Measurements from ENCODE around the gene HIVEP3. TPM values are rescaled to one million over a fixed set of nuclear protein-coding genes. Genes with fewer than 3 reads are reported as not detected.

HIVEP3 gene
- total RNA-seq, 1 experiment from 2014 or later = 11.0 TPM

DNA sequence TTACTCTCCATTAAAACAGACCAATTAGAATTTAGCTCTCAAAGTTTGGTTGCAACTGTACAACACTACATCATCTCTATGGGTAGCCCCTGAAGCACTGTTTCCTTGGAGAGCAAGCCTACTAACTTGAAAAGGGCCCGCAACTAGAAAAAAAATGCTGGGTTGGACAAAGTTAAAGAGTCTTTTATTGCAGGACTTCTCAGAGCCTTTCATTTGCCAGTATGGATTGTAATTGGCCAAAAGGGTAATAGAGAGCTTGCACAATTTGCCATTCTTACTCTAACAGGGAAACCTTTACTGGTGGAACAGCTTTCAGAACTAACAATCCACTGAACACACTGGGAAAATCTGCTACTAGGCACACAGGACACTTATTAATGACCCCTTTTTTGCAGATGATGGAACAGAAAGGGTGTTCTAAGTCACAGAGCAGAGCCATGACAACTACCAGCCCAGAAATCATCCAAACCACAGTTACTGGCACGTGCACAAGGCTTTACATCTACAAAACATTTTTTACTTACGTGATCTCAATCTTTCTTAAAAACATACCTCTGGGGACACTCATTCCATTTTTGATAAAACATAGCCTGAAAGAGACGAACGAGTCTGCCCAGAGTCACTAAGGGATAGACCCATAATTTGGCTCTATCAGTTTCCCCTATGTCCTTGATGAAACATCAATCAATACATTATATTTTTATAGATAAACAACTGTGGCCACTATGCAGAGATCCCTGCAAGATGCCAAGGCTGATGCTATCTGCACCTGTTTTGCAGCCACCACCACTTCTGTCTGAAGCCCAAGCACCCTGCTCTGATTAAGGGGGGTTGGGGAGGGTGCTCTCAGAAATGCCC, 257.9 kb downstream of the HIVEP3 start:
- Histone ChIP-seq H3F3A (ENCODE audit: insufficient read depth, low read depth) (peaks cover 27% of the 10 kb centered on the region), H4K20me1 (ENCODE audit: insufficient read depth) (no peaks in the 10 kb centered on the region), H3K36me3 (ENCODE audit: low read depth) (no peaks in the 10 kb centered on the region), H3K27me3 (ENCODE audit: insufficient read depth, low read depth) (no peaks in the 10 kb centered on the region), H2AFZ (no peak overlapping the region), H3K9me3 (ENCODE audit: insufficient read depth, low read depth) (no peaks in the 10 kb centered on the region), H3K9me2 (ENCODE audit: insufficient read depth) (no peaks in the 10 kb centered on the region), H3K27ac (no peak overlapping the region), H3K4me1 (replicated peaks; ENCODE audit: insufficient read depth) (peaks cover 40% of the 10 kb centered on the region), H3K4me2 (peak overlapping the region; percentile 100), H3K79me2 (ENCODE audit: low read depth) (peaks cover 6% of the 10 kb centered on the region; the same call in 1 of the 2 replicates), H3K4me3 (peak overlapping the region; percentile 81)
- ChIA-PET CTCF (interaction anchor here (0.6 to 0.7 kb wide), 3 partner anchors 15 to 91 kb away, joined by 3 to 4 read pairs (median 3); no protein-coding TSS in a partner anchor), POLR2A (ENCODE audit: unreplicated experiment) (no interaction called here)
- TSS peak; percentile 38 for BruUV-seq (replicated peaks)
- TF ChIP-seq, protein P1, sequence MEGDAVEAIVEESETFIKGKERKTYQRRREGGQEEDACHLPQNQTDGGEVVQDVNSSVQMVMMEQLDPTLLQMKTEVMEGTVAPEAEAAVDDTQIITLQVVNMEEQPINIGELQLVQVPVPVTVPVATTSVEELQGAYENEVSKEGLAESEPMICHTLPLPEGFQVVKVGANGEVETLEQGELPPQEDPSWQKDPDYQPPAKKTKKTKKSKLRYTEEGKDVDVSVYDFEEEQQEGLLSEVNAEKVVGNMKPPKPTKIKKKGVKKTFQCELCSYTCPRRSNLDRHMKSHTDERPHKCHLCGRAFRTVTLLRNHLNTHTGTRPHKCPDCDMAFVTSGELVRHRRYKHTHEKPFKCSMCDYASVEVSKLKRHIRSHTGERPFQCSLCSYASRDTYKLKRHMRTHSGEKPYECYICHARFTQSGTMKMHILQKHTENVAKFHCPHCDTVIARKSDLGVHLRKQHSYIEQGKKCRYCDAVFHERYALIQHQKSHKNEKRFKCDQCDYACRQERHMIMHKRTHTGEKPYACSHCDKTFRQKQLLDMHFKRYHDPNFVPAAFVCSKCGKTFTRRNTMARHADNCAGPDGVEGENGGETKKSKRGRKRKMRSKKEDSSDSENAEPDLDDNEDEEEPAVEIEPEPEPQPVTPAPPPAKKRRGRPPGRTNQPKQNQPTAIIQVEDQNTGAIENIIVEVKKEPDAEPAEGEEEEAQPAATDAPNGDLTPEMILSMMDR (conservative IDR thresholded peaks at IDR 0.05) = no peak
- TF ChIP-seq EZH2 (IDR thresholded peaks at IDR 0.05; ENCODE audit: low read depth) = no peak
- no peak for DNase-seq
- intact Hi-C loops (cut with micrococcal nuclease; ENCODE audit: unreplicated experiment) = loop anchor here (5.0 to 10.0 kb wide), 3 partner anchors 83 to 504 kb away; partner anchors contain the start of gene GUCA2A

DNA sequence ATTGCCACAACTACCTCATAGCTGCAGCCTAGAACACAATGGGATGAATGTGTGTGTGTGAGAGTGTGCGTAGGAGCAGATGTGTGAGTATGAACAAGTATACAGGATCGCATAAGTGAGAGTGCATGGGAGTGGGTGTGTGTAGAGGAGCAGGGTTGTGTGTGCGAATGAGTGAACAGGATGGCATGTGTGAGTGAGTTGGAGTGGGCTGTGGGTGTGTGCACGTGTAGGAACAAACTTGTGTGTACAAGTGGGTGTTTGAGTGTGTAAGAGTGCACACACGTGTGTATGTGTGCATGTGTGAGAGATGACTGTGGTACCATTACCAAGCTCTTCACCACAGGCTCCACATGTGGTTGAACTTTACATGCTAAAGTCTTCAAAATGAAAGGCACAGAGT, 258.8 kb downstream of the HIVEP3 start:
- POLR2A ChIA-PET (ENCODE audit: unreplicated experiment) = interaction anchor here (0.6 kb wide), 1 partner anchor 117 kb away, joined by 3 read pairs; no protein-coding TSS in a partner anchor
- Histone ChIP-seq H4K20me1 (ENCODE audit: insufficient read depth) (no peaks in the 10 kb centered on the region), H3F3A (ENCODE audit: insufficient read depth, low read depth) (peaks cover 18% of the 10 kb centered on the region; the same call in 1 of the 2 replicates), H3K4me1 (replicated peaks; ENCODE audit: insufficient read depth) (peaks cover 31% of the 10 kb centered on the region), H3K79me2 (ENCODE audit: low read depth) (peaks cover 6% of the 10 kb centered on the region; the same call in 1 of the 2 replicates), H2AFZ (no peak overlapping the region), H3K27ac (no peak overlapping the region), H3K9me3 (ENCODE audit: insufficient read depth, low read depth) (no peaks in the 10 kb centered on the region), H3K4me2 (no peak overlapping the region), H3K9me2 (ENCODE audit: insufficient read depth) (no peaks in the 10 kb centered on the region), H3K4me3 (no peak overlapping the region), H3K36me3 (ENCODE audit: low read depth) (no peaks in the 10 kb centered on the region), H3K27me3 (ENCODE audit: insufficient read depth, low read depth) (no peaks in the 10 kb centered on the region)
- TF ChIP-seq, protein P1 (conservative IDR thresholded peaks at IDR 0.05) = no peak
- no peak for TF ChIP-seq EZH2 (IDR thresholded peaks at IDR 0.05; ENCODE audit: low read depth)
- DNase-seq = no peak
- CTCF ChIA-PET = interaction anchor here (0.7 kb wide), 1 partner anchor 47 kb away, joined by 3 read pairs; no protein-coding TSS in a partner anchor
- intact Hi-C loops (cut with micrococcal nuclease; ENCODE audit: unreplicated experiment) = loop anchor here (5.0 to 10.0 kb wide), 3 partner anchors 83 to 505 kb away; partner anchors contain the start of gene GUCA2A
- no TSS peak for BruUV-seq (replicated peaks)

DNA sequence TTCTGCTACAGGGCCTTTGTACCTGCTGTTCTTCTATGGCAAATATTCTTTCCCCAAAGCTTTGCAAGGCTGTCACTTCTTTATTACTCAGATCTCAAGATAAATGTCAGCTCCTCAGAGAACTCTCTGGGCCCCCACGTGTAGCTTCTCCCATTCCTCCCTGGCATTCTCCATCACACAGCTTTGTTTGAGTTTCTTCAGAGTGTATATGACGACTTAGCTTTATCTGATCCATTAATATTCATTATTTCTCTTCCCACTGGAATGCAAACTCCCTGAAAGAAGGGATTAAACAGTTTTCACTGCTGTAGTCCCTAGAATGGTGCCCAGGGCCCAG, 259.6 kb downstream of the HIVEP3 start:
- Histone ChIP-seq H3K27me3 (ENCODE audit: insufficient read depth, low read depth) (no peaks in the 10 kb centered on the region), H3F3A (ENCODE audit: insufficient read depth, low read depth) (peaks cover 16% of the 10 kb centered on the region; the same call in 1 of the 2 replicates), H3K4me2 (no peak overlapping the region), H3K79me2 (ENCODE audit: low read depth) (peaks cover 6% of the 10 kb centered on the region; the same call in 1 of the 2 replicates), H3K36me3 (ENCODE audit: low read depth) (no peaks in the 10 kb centered on the region), H3K4me3 (no peak overlapping the region), H3K4me1 (replicated peaks; ENCODE audit: insufficient read depth) (peaks cover 23% of the 10 kb centered on the region), H3K27ac (no peak overlapping the region), H3K9me3 (ENCODE audit: insufficient read depth, low read depth) (no peaks in the 10 kb centered on the region), H3K9me2 (ENCODE audit: insufficient read depth) (no peaks in the 10 kb centered on the region), H2AFZ (no peak overlapping the region), H4K20me1 (ENCODE audit: insufficient read depth) (no peaks in the 10 kb centered on the region)
- ChIA-PET CTCF (no interaction called here), POLR2A (ENCODE audit: unreplicated experiment) (interaction anchor here (0.6 kb wide), 1 partner anchor 118 kb away, joined by 3 read pairs; no protein-coding TSS in a partner anchor)
- TF ChIP-seq, protein P1 (conservative IDR thresholded peaks at IDR 0.05) = no peak
- no peak for TF ChIP-seq EZH2 (IDR thresholded peaks at IDR 0.05; ENCODE audit: low read depth)
- BruUV-seq (replicated peaks) = no TSS peak
- no peak for DNase-seq
- intact Hi-C loops (cut with micrococcal nuclease; ENCODE audit: unreplicated experiment) = no loop called here
